Prostate gland (tissue), 2 donors: ENCODE data around the gene PDE1C.

ENCODE experiments used
- POLR2A ChIP-seq: fragments of 450-650 bp; IDR thresholded peaks from one replicate; pipeline ENCODE4 v1.6.1; 2016; ENCODE audit warnings: antibody characterized with exemption, mild to moderate bottlenecking
- TF ChIP-seq, protein P1 (sequence below), 4 experiments: fragments of 200-600 bp in 2 of 4; fragments of 450-650 bp in 2 of 4; sonication (generic) in 2 of 4; IDR thresholded peaks; 1 replicate in 3 of 4; 2 replicates in 1 of 4; pipeline ENCODE4 v1.5.1; 2016 to 2019; ENCODE audit warnings: antibody characterized with exemption in 4 of 4, mild to moderate bottlenecking in 2 of 4, moderate library complexity in 2 of 4

- no peak for TF ChIP-seq POLR2A
- TF ChIP-seq, protein P1, sequence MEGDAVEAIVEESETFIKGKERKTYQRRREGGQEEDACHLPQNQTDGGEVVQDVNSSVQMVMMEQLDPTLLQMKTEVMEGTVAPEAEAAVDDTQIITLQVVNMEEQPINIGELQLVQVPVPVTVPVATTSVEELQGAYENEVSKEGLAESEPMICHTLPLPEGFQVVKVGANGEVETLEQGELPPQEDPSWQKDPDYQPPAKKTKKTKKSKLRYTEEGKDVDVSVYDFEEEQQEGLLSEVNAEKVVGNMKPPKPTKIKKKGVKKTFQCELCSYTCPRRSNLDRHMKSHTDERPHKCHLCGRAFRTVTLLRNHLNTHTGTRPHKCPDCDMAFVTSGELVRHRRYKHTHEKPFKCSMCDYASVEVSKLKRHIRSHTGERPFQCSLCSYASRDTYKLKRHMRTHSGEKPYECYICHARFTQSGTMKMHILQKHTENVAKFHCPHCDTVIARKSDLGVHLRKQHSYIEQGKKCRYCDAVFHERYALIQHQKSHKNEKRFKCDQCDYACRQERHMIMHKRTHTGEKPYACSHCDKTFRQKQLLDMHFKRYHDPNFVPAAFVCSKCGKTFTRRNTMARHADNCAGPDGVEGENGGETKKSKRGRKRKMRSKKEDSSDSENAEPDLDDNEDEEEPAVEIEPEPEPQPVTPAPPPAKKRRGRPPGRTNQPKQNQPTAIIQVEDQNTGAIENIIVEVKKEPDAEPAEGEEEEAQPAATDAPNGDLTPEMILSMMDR (IDR thresholded peaks at IDR 0.05): no peak
Measured at GRCh38 chr7:31938650-31939049, 131.6 kb downstream of the PDE1C start.
